Upper lobe of left lung (tissue), 6 donors: Measurements from ENCODE around the gene ZNF155. TPM values are rescaled to one million over a fixed set of nuclear protein-coding genes. Genes with fewer than 3 reads are reported as not detected.
"Not testable (repeated sequence)": the region's sequence is repeated elsewhere in the genome, so short reads cannot be mapped to it uniquely, and the experiment has no call there.

ENCODE experiments used
- ATAC-seq, 2 donors: fragments of 200-7000 bp; cut with Tn5 transposase; one replicate each; pipeline ENCODE4 v1.9.1; 2022; ENCODE audit warnings: mild to moderate bottlenecking in 2 of 2, moderate library complexity in 2 of 2; ENCODE audit not compliant: low FRiP score in 2 of 2
- DNase-seq, 2 donors: peaks; one replicate each; pipeline ENCODE4 v3.0.0-alpha.2; 2019 to 2020
- H3K27ac ChIP-seq, 4 donors: fragments of 200-600 bp; sonication (generic); one replicate each; pipeline ENCODE4 v1.5.1; 2016 to 2019
- H3K27me3 ChIP-seq, 4 donors: fragments of 200-600 bp; sonication (generic); one replicate each; pipeline ENCODE4 v1.5.1; 2017 to 2019
- H3K36me3 ChIP-seq, 4 donors: fragments of 200-600 bp; sonication (generic); one replicate each; pipeline ENCODE4 v1.5.1; 2016 to 2019
- H3K4me1 ChIP-seq, 4 donors: fragments of 200-600 bp; sonication (generic); one replicate each; pipeline ENCODE4 v1.5.1; 2018 to 2019
- H3K4me3 ChIP-seq, 4 donors: fragments of 200-600 bp; sonication (generic); one replicate each; pipeline ENCODE4 v1.5.1; 2017 to 2019; ENCODE audit warnings: mild to moderate bottlenecking in 2 of 4, moderate library complexity in 1 of 4
- H3K9me3 ChIP-seq, 4 donors: fragments of 200-600 bp; sonication (generic); one replicate each; pipeline ENCODE4 v1.5.1; 2018 to 2019
- EP300 ChIP-seq, 4 donors: sonication (generic); formaldehyde crosslinking; IDR thresholded peaks; one replicate each; pipeline ENCODE4 v1.5.1; 2017; ENCODE audit warnings: antibody characterized with exemption in 4 of 4, control low read depth in 2 of 4
- POLR2A ChIP-seq, 4 donors: fragments of 450-650 bp; IDR thresholded peaks; one replicate each; pipeline ENCODE4 v1.5.1; 2016 to 2017; ENCODE audit warnings: antibody characterized with exemption in 4 of 4, mild to moderate bottlenecking in 2 of 4
- POLR2AphosphoS5 ChIP-seq, 2 donors: sonication (generic); formaldehyde crosslinking; IDR thresholded peaks; one replicate each; pipeline ENCODE4 v1.5.1; 2017; ENCODE audit warnings: antibody characterized with exemption in 2 of 2
- WGBS, 2 donors: methylation state at CpG; one replicate each; pipeline ENCODE4 v1.1.5; 2017 to 2018; 5-methylcytosine and 5-hydroxymethylcytosine counted together
- total RNA-seq, 6 donors: library from RNA; depleted of rRNA in 4 of 6; stranded (reverse); fragments of >200 nt in 4 of 6; gene quantifications; one replicate each; pipeline versions ENCODE4 v1.1.0 to v1.2.1, GENCODE V29; 2016 to 2021
- TF ChIP-seq, protein P1 (sequence below), 6 experiments: fragments of 450-650 bp in 4 of 6; fragments of 200-600 bp in 2 of 6; sonication (generic) in 2 of 6; IDR thresholded peaks; one replicate each; pipeline ENCODE4 v1.5.1; 2016 to 2019; ENCODE audit warnings: antibody characterized with exemption in 6 of 6
- donor health status: DM: no; HTN: no; CAD: no; lungs with moderate emphysema.
- donor health status: DM: no; HTN: yes; CAD: no; lungs with severe emphysema.

The ZNF155 gene
- total RNA-seq, 6 donors from 2014 or later = 3.4 to 8.6 (median 5.7) TPM

DNA sequence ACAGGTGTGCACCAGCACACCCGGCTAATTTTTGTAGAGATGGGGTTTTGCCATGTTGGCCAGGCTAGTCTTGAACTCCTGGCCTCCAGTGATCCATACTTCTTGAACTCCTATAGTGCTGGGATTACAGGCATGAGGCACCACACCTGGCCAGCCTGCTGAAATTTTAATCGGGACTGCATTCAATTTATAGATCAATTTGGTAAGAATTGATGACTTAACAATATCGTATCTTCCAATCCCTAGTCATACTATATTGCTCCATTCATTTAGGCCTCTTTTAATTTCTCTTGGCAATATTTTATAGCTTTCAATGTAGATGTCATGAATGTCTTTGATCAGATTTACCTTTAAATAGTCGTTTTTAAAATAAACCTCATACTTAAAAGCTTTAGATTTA is 43.3 kb upstream of the ZNF155 start:
- H3K4me3 ChIP-seq = no peak overlapping the region
- peaks cover 0 to 4% (median 2%) of the 10 kb centered on the region in 4 donors for H3K9me3 ChIP-seq
- ATAC-seq (no peak), DNase-seq (no peak)
- 75 to 82% methylated on average over 4 of the region's 4 CpGs for WGBS, 2 donors
- no peaks in the 10 kb centered on the region for H3K36me3 ChIP-seq
- H3K4me1 ChIP-seq = peaks cover 0 to 2% (median 2%) of the 10 kb centered on the region in 4 donors
- TF ChIP-seq POLR2AphosphoS5 (IDR thresholded peaks at IDR 0.05) (no peak), POLR2A (IDR thresholded peaks at IDR 0.05) (no peak), EP300 (IDR thresholded peaks at IDR 0.05) (no peak)
- TF ChIP-seq, protein P1, sequence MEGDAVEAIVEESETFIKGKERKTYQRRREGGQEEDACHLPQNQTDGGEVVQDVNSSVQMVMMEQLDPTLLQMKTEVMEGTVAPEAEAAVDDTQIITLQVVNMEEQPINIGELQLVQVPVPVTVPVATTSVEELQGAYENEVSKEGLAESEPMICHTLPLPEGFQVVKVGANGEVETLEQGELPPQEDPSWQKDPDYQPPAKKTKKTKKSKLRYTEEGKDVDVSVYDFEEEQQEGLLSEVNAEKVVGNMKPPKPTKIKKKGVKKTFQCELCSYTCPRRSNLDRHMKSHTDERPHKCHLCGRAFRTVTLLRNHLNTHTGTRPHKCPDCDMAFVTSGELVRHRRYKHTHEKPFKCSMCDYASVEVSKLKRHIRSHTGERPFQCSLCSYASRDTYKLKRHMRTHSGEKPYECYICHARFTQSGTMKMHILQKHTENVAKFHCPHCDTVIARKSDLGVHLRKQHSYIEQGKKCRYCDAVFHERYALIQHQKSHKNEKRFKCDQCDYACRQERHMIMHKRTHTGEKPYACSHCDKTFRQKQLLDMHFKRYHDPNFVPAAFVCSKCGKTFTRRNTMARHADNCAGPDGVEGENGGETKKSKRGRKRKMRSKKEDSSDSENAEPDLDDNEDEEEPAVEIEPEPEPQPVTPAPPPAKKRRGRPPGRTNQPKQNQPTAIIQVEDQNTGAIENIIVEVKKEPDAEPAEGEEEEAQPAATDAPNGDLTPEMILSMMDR (IDR thresholded peaks at IDR 0.05) = no peak
- H3K27ac ChIP-seq = no peak overlapping the region
- H3K27me3 ChIP-seq = no peaks in the 10 kb centered on the region

DNA sequence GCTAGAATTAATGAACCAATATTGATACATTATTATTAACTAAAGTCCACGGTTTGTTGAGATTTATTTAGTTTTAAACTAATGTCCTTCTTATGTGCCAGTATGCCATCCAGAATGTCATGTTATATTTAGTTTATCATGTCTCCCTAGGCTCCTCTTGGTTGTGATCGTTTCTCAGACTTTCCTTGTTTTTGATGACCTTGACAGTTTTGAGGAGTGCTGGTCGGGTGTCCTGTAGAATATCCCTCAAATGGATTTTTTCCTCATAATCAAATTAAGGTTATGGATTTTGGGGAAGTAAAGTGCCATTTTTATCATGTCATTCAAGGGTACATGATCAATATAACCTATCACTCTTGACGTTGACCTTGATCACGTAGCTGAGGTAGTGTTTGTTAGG is 42.8 kb upstream of the ZNF155 start:
- Histone ChIP-seq H3K9me3 (peaks cover 0 to 4% (median 2%) of the 10 kb centered on the region in 4 donors), H3K27me3 (no peaks in the 10 kb centered on the region), H3K4me3 (no peak overlapping the region), H3K27ac (no peak overlapping the region), H3K36me3 (no peaks in the 10 kb centered on the region), H3K4me1 (no peaks in the 10 kb centered on the region)
- DNase-seq (no peak), ATAC-seq (no peak)
- WGBS, 2 donors = 60 to 78% methylated on average over 5 of the region's 5 CpGs
- TF ChIP-seq, protein P1 (IDR thresholded peaks at IDR 0.05) = no peak
- no peak for TF ChIP-seq POLR2AphosphoS5 (IDR thresholded peaks at IDR 0.05)
- TF ChIP-seq POLR2A (IDR thresholded peaks at IDR 0.05) = no peak
- TF ChIP-seq EP300 (IDR thresholded peaks at IDR 0.05) = no peak

DNA sequence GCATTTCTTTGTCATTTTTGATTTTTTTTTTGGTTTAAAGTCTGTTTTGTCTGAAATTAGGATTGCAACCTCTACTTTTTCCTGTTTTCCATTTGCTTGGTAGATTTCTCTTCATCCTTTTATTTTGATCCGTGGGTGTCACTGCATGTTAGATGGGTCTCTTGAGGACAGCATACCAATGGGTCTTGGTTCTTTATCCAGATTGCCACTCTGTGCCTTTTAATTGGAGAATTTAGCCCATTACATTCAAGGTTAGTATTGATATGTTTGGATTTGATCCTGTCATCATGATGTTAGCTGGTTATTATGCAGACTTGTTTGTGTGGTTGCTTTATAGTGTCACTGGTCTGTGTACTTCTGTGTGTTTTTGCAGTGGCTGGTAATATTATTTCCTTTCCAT is 36.6 kb upstream of the ZNF155 start:
- not testable (repeated sequence) for H3K36me3 ChIP-seq, DNase-seq, H3K4me3 ChIP-seq, ATAC-seq, H3K4me1 ChIP-seq, H3K27me3 ChIP-seq, H3K27ac ChIP-seq
- peaks cover 5 to 28% (median 17%) of the 10 kb centered on the region in 4 donors for H3K9me3 ChIP-seq
- WGBS, 2 donors = 0% methylated on average over 1 of the region's 1 CpG

DNA sequence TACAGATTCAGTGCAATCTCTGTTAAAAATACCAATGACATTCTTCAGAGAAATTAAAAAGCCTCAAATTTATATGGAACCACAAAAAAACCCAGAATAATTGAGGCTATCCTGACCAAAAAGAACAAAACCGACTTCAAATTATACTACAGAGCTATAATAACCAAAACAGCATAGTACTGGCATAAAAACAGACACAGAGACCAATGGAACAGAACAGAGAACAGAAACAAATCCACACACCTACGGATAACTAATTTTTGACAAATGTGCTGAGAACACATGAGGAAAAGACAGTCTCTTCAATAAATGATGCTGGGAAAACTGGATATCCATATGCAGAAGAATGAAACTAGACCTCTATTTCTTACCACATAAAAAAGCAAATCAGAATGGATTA is 34.2 kb upstream of the ZNF155 start:
- DNase-seq, H3K27me3 ChIP-seq, H3K27ac ChIP-seq, H3K36me3 ChIP-seq, H3K4me1 ChIP-seq, ATAC-seq, H3K4me3 ChIP-seq: not testable (repeated sequence)
- WGBS, 2 donors = 84 to 85% methylated on average over 2 of the region's 2 CpGs
- H3K9me3 ChIP-seq = peaks cover 7 to 33% (median 19%) of the 10 kb centered on the region in 4 donors

DNA sequence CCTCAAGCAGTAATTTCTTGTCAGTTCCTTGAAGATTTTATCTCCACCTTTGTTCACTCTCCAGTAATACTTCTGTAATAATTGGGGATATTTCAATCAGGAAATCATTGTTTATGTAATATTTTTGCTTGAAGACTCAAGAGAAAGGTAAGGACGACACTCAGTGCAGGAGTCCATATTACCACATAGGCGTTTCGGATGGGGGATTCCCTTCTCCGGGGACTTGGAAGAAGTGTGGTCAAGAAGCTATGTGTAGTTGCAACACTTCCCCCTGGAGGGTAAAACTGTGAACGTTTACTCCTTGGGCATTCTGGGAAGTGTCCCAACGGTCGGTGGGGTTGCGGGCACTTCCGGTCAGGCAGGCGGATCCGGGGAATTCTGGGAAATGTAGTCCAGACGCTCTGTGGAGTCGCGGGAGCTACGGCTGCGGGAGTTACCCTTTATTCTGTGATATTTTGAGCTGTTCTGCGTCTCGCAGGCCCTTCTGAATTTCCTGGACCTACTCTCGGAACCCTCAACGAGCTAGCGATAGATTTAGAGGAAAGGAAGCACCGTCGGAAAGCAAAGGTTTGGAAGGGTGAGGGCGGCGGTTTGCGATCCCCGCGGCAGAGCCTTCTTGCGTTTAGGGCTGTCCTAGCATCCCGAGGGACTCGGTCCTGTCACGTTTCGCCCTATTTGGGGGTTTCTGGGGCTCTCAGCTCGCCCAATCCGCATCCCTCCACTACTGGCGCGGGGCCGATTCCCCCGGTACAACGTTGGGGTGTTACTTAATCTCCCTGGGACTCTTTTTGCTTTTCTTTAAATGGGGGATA is 32.9 kb upstream of the ZNF155 start, which contains the start of gene ZNF221:
ZNF221 (plus strand) TSS at position 395 of the 812 bp plus-strand sequence. CDS start 11,499 bp downstream, outside the sequence.
- ATAC-seq = peak; percentile 97 to 99
- Histone ChIP-seq H3K4me1 (peaks cover 0 to 4% (median 0%) of the 10 kb centered on the region in 4 donors), H3K27ac (peak within 1 kb of the TSS; percentile 41 to 77 (median 70)), H3K9me3 (peaks cover 9 to 41% (median 28%) of the 10 kb centered on the region in 4 donors), H3K36me3 (peaks cover 0 to 8% (median 0%) of the 10 kb centered on the region in 4 donors), H3K4me3 (peak within 1 kb of the TSS; percentile 55 to 81 (median 74)), H3K27me3 (no peaks in the 10 kb centered on the region)
- DNase-seq = peak; percentile 72 to 92
- WGBS, 2 donors = 0 to 2% methylated on average over 22 to 40 of the region's 40 CpGs
- TF ChIP-seq POLR2AphosphoS5 (IDR thresholded peaks at IDR 0.05) (peak; percentile 91 to 92), EP300 (IDR thresholded peaks at IDR 0.05) (peak in 1 of 4 donors; percentile 37), POLR2A (IDR thresholded peaks at IDR 0.05) (peak in 1 of 4 donors; percentile 17)
- TF ChIP-seq, protein P1 (IDR thresholded peaks at IDR 0.05) = peak; percentile 15 to 46 (median 36)
